HG02678 (cell line): ENCODE results near the gene ECHDC1.

Experiments
- ATAC-seq: cut with Tn5 transposase; IDR thresholded peaks from one replicate; pipeline ENCODE4 v1.9.1; 2021; ENCODE audit warnings: mild to moderate bottlenecking, moderate library complexity; ENCODE audit not compliant: unreplicated experiment

ECHDC1 gene

DNA sequence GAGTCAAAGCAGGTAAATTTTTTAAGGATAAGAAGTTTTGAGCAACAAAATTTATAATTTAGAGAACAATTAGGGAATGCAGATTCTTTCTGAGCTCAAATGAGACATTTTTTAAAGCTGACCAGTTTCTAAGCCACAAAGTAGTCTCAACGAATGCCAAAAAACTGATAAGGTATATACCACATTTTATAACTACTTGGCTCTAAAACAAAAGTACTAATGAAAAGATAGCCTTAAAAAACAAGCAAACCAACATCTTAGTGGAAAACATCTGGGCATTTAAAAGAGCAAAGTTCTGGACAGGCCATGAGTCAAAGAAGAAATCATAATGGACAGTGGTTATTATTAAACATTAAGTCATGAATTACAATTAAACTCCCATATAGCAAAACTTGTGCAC, 99.9 kb downstream of the ECHDC1 start:
- ATAC-seq, result no peak
